HepG2 (cell line): ENCODE data around the gene CYP4F8. TPM values are rescaled to one million over a fixed set of nuclear protein-coding genes. Genes with fewer than 3 reads are reported as not detected.

Experiments used
- BHLHE40 ChIP-seq: IDR thresholded peaks from 2 replicates; pipeline ENCODE4 v1.6.1; 2011; ENCODE audit warnings: low read length, improper control_type of control experiment
- DNMT3B ChIP-seq: conservative IDR thresholded peaks from 2 replicates; pipeline ENCODE4 v1.6.1; 2016; ENCODE audit warnings: missing biosample characterization, control low read depth
- GFI1 ChIP-seq: sonication (generic); formaldehyde crosslinking; IDR thresholded peaks from 2 replicates; pipeline ENCODE4 v1.5.0; 2020; ENCODE audit warnings: missing genetic modification reagents, mild to moderate bottlenecking, borderline replicate concordance
- IRF1 ChIP-seq: sonication (generic); formaldehyde crosslinking; IDR thresholded peaks from 2 replicates; pipeline ENCODE4 v1.4.0; 2020; ENCODE audit warnings: low read depth, mild to moderate bottlenecking, missing genetic modification reagents
- JDP2 ChIP-seq: sonication (generic); formaldehyde crosslinking; IDR thresholded peaks from 2 replicates; pipeline ENCODE4 v1.8.1; 2022; ENCODE audit warnings: missing genetic modification reagents, borderline replicate concordance
- MYPOP ChIP-seq: sonication (generic); formaldehyde crosslinking; IDR thresholded peaks from 2 replicates; pipeline ENCODE4 v1.8.1; 2023; ENCODE audit warnings: mild to moderate bottlenecking, moderate library complexity, missing genetic modification reagents
- NFKB2 ChIP-seq: sonication (generic); formaldehyde crosslinking; IDR thresholded peaks from 2 replicates; pipeline ENCODE4 v1.4.0; 2020; ENCODE audit warnings: missing genetic modification reagents, borderline replicate concordance
- PATZ1 ChIP-seq: sonication (generic); formaldehyde crosslinking; IDR thresholded peaks from 2 replicates; pipeline ENCODE4 v1.4.0; 2020; ENCODE audit warnings: missing genetic modification reagents
- SMYD3 ChIP-seq: sonication (generic); formaldehyde crosslinking; IDR thresholded peaks from 2 replicates; pipeline ENCODE4 v1.8.1; 2023; ENCODE audit warnings: mild to moderate bottlenecking, missing genetic modification reagents
- ZBTB38 ChIP-seq: sonication (generic); formaldehyde crosslinking; IDR thresholded peaks from 2 replicates; pipeline ENCODE4 v1.5.1; 2020; ENCODE audit warnings: mild to moderate bottlenecking, missing genetic modification reagents
- ZNF44 ChIP-seq: sonication (generic); formaldehyde crosslinking; IDR thresholded peaks from 2 replicates; pipeline ENCODE4 v1.5.1; 2020; ENCODE audit warnings: mild to moderate bottlenecking, missing genetic modification reagents
- ZNF563 ChIP-seq: sonication (generic); formaldehyde crosslinking; IDR thresholded peaks from 2 replicates; pipeline ENCODE4 v1.8.0; 2022; ENCODE audit warnings: mild to moderate bottlenecking, moderate library complexity, missing genetic modification reagents
- ZNF569 ChIP-seq: sonication (generic); formaldehyde crosslinking; IDR thresholded peaks from 2 replicates; pipeline ENCODE4 v1.5.0; 2020; ENCODE audit warnings: mild to moderate bottlenecking, missing genetic modification reagents, moderate library complexity, borderline replicate concordance
- ZSCAN5A ChIP-seq: sonication (generic); formaldehyde crosslinking; IDR thresholded peaks from 2 replicates; pipeline ENCODE4 v1.8.0; 2022; ENCODE audit warnings: mild to moderate bottlenecking, missing genetic modification reagents, borderline replicate concordance
- ZZZ3 ChIP-seq: sonication (generic); formaldehyde crosslinking; IDR thresholded peaks from 2 replicates; pipeline ENCODE4 v1.4.0; 2020; ENCODE audit warnings: missing genetic modification reagents, mild to moderate bottlenecking, borderline replicate concordance
- polyA plus RNA-seq, 8 experiments: library from polyadenylated mRNA; depleted of rRNA in 3 of 8; stranded (reverse) in 7 of 8; unstranded in 1 of 8; fragments of >200 nt; fragmentation: Illumina TruSeq in 4 of 8; extraction: Trizol in 4 of 8; gene quantifications; 2 replicates each; pipeline versions ENCODE4 v1.2.1 to v1.2.3, GENCODE V29; 2011 to 2016; ENCODE audit warnings: low read depth in 4 of 8, missing spikeins in 1 of 8, mixed read lengths in 1 of 8; ENCODE audit not compliant: insufficient read depth in 1 of 8
- total RNA-seq, 5 experiments: library from RNA; depleted of rRNA; stranded (reverse); fragments of >200 nt; fragmentation: Illumina TruSeq; extraction: Trizol; gene quantifications; 2 replicates each; pipeline ENCODE4 v1.2.3, GENCODE V29; 2016; ENCODE audit warnings: low read depth in 1 of 5
- TF ChIP-seq, protein P1 (sequence below): sonication (generic); formaldehyde crosslinking; IDR thresholded peaks from 2 replicates; pipeline ENCODE4 v1.4.0; 2020; ENCODE audit warnings: missing genetic modification reagents
- TF ChIP-seq, protein P2 (sequence below): sonication (generic); formaldehyde crosslinking; IDR thresholded peaks from 2 replicates; pipeline ENCODE4 v1.5.1; 2020; ENCODE audit warnings: missing genetic modification reagents, mild to moderate bottlenecking, borderline replicate concordance

CYP4F8 gene
- total and polyA plus RNA-seq, 2 of the 13 experiments (the other 11 are each of a cell fraction or from before 2014, with no cell fraction given): not detected

DNA sequence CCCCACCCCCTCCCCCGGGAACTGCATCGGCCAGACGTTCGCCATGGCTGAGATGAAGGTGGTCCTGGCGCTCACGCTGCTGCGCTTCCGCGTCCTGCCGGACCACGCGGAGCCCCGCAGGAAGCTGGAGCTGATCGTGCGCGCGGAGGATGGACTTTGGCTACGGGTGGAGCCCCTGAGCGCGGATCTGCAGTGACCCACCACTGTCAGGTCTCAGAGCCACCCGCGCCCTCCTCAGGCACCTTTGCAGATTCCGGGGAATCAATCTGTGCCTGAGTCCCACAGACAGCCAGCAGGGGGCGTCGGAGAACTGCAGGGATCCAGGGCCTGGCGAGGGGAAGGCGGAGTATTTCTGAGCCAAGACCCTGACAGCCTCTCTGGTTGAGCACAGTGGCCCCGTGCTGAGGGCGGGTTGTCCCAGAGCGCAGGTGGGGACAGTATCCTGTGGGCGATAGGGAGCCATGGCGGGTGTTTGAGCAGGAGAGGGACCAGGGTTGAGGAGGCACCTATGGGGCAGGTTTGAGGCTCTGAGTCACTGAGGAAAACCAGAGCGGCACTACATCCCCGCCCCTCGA is 30.4 kb upstream of the CYP4F8 start (continued):
- no peak for TF ChIP-seq ZSCAN5A (CRISPR knock-in tag)
- no peak for TF ChIP-seq PATZ1 (CRISPR knock-in tag)
- TF ChIP-seq ZBTB38 (CRISPR knock-in tag): no peak
- no peak for TF ChIP-seq DNMT3B (CRISPR knock-in tag)
- no peak for TF ChIP-seq MYPOP (CRISPR knock-in tag)
- TF ChIP-seq JDP2 (CRISPR knock-in tag): no peak
- TF ChIP-seq, protein P1, sequence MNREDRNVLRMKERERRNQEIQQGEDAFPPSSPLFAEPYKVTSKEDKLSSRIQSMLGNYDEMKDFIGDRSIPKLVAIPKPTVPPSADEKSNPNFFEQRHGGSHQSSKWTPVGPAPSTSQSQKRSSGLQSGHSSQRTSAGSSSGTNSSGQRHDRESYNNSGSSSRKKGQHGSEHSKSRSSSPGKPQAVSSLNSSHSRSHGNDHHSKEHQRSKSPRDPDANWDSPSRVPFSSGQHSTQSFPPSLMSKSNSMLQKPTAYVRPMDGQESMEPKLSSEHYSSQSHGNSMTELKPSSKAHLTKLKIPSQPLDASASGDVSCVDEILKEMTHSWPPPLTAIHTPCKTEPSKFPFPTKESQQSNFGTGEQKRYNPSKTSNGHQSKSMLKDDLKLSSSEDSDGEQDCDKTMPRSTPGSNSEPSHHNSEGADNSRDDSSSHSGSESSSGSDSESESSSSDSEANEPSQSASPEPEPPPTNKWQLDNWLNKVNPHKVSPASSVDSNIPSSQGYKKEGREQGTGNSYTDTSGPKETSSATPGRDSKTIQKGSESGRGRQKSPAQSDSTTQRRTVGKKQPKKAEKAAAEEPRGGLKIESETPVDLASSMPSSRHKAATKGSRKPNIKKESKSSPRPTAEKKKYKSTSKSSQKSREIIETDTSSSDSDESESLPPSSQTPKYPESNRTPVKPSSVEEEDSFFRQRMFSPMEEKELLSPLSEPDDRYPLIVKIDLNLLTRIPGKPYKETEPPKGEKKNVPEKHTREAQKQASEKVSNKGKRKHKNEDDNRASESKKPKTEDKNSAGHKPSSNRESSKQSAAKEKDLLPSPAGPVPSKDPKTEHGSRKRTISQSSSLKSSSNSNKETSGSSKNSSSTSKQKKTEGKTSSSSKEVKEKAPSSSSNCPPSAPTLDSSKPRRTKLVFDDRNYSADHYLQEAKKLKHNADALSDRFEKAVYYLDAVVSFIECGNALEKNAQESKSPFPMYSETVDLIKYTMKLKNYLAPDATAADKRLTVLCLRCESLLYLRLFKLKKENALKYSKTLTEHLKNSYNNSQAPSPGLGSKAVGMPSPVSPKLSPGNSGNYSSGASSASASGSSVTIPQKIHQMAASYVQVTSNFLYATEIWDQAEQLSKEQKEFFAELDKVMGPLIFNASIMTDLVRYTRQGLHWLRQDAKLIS (CRISPR knock-in tag): no peak
- TF ChIP-seq, protein P2, sequence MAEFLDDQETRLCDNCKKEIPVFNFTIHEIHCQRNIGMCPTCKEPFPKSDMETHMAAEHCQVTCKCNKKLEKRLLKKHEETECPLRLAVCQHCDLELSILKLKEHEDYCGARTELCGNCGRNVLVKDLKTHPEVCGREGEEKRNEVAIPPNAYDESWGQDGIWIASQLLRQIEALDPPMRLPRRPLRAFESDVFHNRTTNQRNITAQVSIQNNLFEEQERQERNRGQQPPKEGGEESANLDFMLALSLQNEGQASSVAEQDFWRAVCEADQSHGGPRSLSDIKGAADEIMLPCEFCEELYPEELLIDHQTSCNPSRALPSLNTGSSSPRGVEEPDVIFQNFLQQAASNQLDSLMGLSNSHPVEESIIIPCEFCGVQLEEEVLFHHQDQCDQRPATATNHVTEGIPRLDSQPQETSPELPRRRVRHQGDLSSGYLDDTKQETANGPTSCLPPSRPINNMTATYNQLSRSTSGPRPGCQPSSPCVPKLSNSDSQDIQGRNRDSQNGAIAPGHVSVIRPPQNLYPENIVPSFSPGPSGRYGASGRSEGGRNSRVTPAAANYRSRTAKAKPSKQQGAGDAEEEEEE (CRISPR knock-in tag): no peak
- 0 out of 2 replicates have a peak, but pooled peaks have one; percentile 8 for TF ChIP-seq BHLHE40
- TF ChIP-seq ZNF563 (CRISPR knock-in tag): peak; percentile 57; the same call in 1 of the 2 replicates
- TF ChIP-seq GFI1 (CRISPR knock-in tag): peak; percentile 73
- TF ChIP-seq NFKB2: peak; percentile 41; the same call in 1 of the 2 replicates
- TF ChIP-seq ZNF569: no peak
- TF ChIP-seq ZNF44 (CRISPR knock-in tag): no peak
- no peak for TF ChIP-seq SMYD3 (CRISPR knock-in tag)
- TF ChIP-seq IRF1 (CRISPR knock-in tag): no peak
- no peak for TF ChIP-seq ZZZ3 (CRISPR knock-in tag)
